AG04449 (cell line): ENCODE measurements around the gene CACNA1G.
A peak's percentile ranks its signal among the peaks of the same experiment; 100 is the strongest.

Experiments used
- CTCF ChIA-PET: fragments of 350-600 bp; formaldehyde crosslinking; extraction: SDS; loops from one replicate; lab custom pipeline; 2021; ENCODE audit warnings: antibody characterized with exemption; lab: Yijun Ruan, JAX
- POLR2A ChIA-PET: fragments of 400-600, 350-600 bp; formaldehyde crosslinking; extraction: SDS; loops from one replicate; lab custom pipeline; 2020; ENCODE audit warnings: antibody characterized with exemption, inconsistent platforms; lab: Yijun Ruan, JAX
- DNase-seq: peaks from one replicate; pipeline ENCODE4 v3.0.0-alpha.2; 2010; ENCODE audit warnings: low read depth, low spot score
- H3K4me3 ChIP-seq: 2 replicates; pipeline ENCODE4 v1.5.1; 2011; ENCODE audit warnings: low read depth, mild to moderate bottlenecking, control low read depth, low read length
- CTCF ChIP-seq: IDR thresholded peaks from one replicate; pipeline ENCODE4 v1.5.1; 2011; ENCODE audit warnings: mild to moderate bottlenecking, moderate library complexity, low read length, control low read depth, inconsistent platforms; ENCODE audit not compliant: insufficient read depth; ENCODE audit errors: missing control alignments

CACNA1G gene

GRCh38 chr17:50630524-50631194, 70.1 kb downstream of the CACNA1G start:
- ChIA-PET POLR2A (interaction anchor here (0.7 kb wide), 1 partner anchor 9 kb away, joined by 3 read pairs; no protein-coding TSS in a partner anchor), CTCF (interaction anchor here (0.7 to 13.2 kb wide), 28 partner anchors 7 to 221 kb away, joined by 3 to 231 read pairs (median 6); partner anchors contain the start of genes ABCC3, RSAD1 and SPATA20)
- no peak overlapping the region for H3K4me3 ChIP-seq
- peak; percentile 81 for TF ChIP-seq CTCF
- DNase-seq, result no peak

- no peak for DNase-seq
- ChIA-PET CTCF (interaction anchor here (0.7 to 13.2 kb wide), 25 partner anchors 6 to 221 kb away, joined by 3 to 231 read pairs (median 6); partner anchors contain the start of genes ABCC3 and SPATA20), POLR2A (no interaction called here)
- H3K4me3 ChIP-seq, result no peak overlapping the region
- TF ChIP-seq CTCF, result no peak
These were observed 70.8 kb downstream of the CACNA1G start for GRCh38 chr17:50631195-50631907.

- no peak for TF ChIP-seq CTCF
- H3K4me3 ChIP-seq, result no peak overlapping the region
- ChIA-PET POLR2A (no interaction called here), CTCF (interaction anchor here (0.6 to 13.2 kb wide), 19 partner anchors 5 to 220 kb away, joined by 3 to 231 read pairs (median 10); partner anchors contain the start of genes ABCC3 and SPATA20)
- DNase-seq, result no peak
These were observed 71.5 kb downstream of the CACNA1G start for GRCh38 chr17:50631908-50632571.

GRCh38 chr17:50632637-50633036, 72.1 kb downstream of the CACNA1G start:
- TF ChIP-seq CTCF, result no peak
- no peak overlapping the region for H3K4me3 ChIP-seq
- no peak for DNase-seq
- CTCF ChIA-PET, result interaction anchor here (0.6 to 10.4 kb wide), 8 partner anchors 6 to 73 kb away, joined by 3 to 166 read pairs (median 4); no protein-coding TSS in a partner anchor
- POLR2A ChIA-PET, result no interaction called here

GRCh38 chr17:50633683-50634082, 73.2 kb downstream of the CACNA1G start:
- ChIA-PET CTCF (interaction anchor here (0.9 to 10.4 kb wide), 6 partner anchors 7 to 72 kb away, joined by 3 to 166 read pairs (median 6); no protein-coding TSS in a partner anchor), POLR2A (no interaction called here)
- DNase-seq, result no peak
- no peak for TF ChIP-seq CTCF
- H3K4me3 ChIP-seq, result no peak overlapping the region
